HG02588 (cell line): ENCODE measurements around the gene FBLL1.
"Not testable (repeated sequence)": the region's sequence is repeated elsewhere in the genome, so short reads cannot be mapped to it uniquely, and the experiment has no call there.

Source experiments
- ATAC-seq: cut with Tn5 transposase; IDR thresholded peaks from one replicate; pipeline ENCODE4 v1.9.1; 2021; ENCODE audit warnings: mild to moderate bottlenecking, moderate library complexity; ENCODE audit not compliant: unreplicated experiment

Gene FBLL1

GRCh38 chr5:168528521-168529373, at the start of gene FBLL1:
FBLL1 (plus strand) TSS chr5:168529305; CDS start chr5:168529505, 200 bp downstream.
- no peak for ATAC-seq

DNA sequence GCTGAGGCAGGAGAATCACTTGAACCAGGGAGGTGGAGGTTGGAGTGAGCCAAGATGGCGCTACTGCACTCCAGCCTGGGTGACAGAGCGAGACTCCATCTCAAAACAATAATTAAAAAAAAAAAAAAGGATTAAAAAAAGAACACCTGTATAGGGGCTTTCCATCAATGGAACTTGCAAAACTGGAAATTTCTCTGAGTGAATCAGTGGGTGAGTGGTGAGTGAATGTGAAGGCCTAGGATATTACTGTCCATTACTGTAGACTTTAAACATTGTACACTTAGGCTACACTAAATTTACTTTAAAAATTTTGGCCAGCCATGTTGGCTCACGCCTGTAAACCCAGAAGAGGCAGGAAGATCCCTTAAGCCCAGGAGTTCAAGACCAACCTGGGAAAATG, 48.5 kb upstream of the FBLL1 start:
- ATAC-seq: no peak

DNA sequence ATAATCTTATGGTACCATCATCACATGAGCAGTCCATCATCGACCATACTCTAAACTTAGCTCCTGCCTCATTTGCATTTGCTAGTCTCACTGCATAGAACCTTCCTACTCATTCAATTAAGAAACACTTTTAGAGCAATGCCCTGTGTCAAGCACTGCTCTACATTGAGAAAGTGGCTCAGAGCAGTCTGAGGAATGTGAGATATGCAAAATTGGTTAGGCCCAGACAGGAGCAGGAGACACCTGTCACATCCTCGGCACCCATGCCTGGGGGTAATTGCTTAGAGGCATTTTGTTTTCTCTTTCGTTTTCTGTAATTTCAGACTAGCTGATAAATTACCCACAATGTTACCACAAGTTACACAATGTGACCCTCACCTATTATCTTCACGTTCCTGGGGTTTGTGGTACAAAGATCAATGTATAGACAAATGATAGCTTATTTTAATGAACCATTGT, 47.7 kb upstream of the FBLL1 start:
- ATAC-seq: peak; percentile 93

- no peak for ATAC-seq
Measured at GRCh38 chr5:168482361-168482760, 46.7 kb upstream of the FBLL1 start.

DNA sequence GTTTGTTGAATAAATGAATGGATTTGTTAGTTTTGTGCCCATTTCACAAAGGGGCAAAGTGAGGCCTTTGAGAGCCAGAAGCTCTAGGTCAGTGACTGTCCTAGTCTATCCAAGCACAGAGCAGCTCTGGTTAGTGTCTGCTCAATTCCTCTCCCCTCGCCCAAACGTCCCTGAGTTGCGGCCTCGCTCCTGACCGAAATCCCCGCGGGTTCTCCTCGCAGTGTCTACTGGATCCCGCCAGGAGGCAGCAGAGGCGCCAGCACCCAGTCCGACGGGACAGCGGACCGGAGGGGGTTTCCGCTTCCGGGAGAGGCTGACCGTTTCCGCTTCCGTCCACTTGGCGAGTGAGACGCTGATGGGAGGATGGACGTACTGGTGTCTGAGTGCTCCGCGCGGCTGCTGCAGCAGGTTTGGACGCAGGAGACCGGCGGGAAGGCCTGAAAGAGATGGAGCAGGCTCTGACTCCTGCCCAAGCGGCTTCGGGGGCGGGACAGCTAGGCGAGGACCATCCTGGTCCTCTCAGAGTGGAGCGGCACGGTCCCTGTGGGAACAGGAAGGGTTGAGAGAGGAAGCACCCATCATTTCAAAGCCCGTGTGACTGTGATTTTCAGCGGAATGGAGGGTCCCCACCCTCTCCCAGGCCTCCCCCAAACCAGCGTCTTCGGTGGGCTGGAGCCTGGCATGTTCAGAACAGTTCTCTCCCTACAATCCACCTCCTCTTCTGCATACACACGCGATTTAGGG, 42.8 kb upstream of the FBLL1 start, which contains the start of gene RARS1:
RARS1 (plus strand) TSS at position 336 of the 744 bp plus-strand sequence; CDS start at position 364, 28 bp downstream.
- ATAC-seq: peak; percentile 85

DNA sequence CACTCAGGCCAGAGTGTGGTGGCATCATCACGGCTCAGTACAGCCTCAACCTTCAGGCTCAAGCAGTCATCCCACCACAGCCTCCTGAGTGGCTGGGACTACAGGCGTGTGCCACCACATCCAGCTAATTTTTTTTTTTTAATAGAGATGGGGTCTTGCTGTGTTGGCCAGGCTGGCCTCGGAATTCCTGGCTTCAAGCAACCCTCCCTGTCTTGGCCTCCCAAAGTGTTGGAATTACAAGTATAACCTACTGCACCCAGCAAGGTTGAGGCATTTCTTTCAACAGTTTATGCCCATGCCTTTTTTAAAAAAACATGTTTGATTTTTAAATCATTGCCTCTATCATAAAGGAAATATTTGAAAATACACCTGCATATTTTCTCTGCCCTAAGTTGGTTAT, 40.0 kb upstream of the FBLL1 start:
- ATAC-seq: no peak

- no peak for ATAC-seq
Measured at GRCh38 chr5:168494057-168494555, 35.0 kb upstream of the FBLL1 start.

DNA sequence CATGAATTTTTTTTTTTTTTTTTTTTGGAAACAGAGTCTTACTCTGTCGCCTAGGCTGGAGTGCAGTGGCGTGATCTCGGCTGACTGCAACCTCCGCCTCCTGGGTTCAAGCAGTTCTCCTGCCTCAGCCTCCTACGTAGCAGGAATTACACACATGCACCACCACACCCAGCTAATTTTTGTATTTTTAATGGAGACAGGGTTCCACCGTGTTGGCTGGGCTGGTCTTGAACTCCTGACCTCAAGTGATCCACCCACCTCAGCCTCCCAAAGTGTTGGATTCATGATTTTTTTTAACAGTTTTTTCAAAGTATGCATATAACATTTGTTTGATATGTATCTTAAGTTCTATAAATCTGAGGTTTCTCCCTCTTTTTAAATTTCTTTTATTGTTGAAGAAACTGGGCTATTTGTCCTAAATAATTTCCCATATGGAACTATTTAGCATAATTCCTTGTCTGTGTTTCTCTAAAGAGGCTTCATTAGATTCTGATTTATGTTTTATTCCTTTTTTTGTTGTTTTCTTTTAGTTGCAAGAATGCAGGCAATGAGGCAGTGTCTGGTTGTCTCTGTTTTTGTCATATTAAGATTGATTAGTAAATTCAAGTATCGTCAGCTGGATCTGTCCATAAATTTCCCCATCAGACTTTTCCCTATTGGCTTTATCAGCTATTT, 26.4 kb upstream of the FBLL1 start:
- no peak for ATAC-seq

- no peak for ATAC-seq
Measured at GRCh38 chr5:168513861-168514428, 15.2 kb upstream of the FBLL1 start.

DNA sequence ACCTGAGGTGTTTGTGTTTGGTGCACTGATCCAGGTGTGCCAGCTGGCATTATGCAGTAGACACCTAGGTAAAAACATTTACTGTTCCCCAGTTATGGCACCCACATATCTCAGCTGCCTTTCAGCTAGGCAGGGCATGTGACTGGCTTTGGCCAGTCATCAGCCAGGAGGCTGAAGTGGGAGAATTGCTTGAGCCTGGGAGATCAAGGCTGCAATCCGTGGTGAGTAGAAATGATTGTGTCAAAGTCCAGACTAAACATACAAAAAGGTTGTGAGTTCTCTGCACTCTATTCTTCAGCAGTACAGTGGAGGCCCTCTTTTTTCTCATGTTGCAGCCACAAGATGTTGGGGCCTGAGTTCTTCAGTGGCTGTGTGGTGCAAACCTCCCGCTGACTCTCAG, 3.2 kb upstream of the FBLL1 start:
- ATAC-seq: no peak

DNA sequence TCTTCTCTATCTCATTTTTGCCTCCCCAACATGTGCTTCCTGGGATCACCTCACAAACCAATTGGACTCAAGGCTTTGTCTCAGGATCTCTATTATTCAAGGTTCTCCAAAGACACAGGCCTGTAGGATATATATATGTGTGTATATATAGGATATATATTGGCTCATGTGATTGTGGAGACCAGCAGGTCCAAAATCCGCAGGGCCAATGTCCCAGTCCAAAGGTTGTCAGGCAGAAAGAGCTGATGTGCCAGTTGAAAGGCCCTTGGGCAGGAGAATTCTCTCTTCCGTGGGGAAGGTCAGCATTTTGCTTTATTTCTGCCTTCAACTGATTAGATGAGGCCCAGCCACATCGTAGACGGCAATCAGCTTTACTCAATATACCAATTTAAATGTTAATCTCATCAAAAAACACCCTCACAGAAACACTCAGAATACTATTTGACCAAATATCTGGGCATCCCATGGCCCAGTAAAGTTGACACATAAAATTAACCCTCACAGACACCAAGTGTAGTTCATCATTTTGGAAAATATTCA, 1.3 kb upstream of the FBLL1 start:
- no peak for ATAC-seq

- no peak for ATAC-seq
Measured at GRCh38 chr5:168529374-168530234, 499 bp downstream of the FBLL1 start.

- ATAC-seq: no peak
Measured at GRCh38 chr5:168530621-168531150, 1.6 kb downstream of the FBLL1 start.

GRCh38 chr5:168531191-168531590, 2.1 kb downstream of the FBLL1 start:
- no peak for ATAC-seq

DNA sequence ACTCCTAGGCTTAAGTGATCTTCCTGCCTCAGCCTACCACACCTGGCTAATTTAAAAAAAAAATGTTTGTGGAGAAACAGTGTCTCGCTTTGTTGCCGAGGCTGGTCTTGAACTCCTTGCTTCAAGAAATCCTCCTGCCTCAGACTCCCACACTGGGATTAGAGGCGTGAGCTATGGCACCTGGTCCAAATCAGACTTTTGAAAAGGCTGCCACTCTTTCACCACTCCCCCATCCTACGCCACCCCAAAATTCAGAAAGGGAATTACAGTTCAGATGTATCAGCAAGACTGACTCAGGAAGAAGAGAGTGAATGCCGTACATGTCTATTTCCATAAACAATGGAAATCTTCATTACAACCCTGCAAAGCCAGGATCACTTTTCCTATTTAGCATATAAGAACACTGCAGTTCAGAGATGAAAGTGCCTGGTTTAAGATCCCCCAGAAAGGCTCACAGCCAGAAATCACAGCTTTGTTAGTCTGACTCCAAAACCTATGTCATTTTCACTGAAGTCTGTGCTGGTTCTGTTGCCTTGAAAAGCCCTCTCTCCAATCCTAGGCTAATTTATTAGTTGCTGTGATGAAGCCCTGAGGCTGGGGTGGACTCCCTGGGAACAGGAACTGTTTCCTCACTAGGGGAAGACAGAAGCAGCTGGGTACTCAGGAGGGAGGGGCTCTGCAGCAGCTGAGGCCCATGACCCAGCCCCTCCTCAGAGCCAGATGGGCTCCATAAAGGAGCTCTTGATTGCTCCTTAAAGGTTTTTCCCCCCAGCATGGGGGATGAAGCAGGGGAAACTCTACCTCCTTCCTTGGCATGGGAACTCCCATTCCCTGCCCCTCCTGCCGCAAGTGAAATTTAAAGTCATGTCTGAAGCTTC, 3.1 kb downstream of the FBLL1 start:
- ATAC-seq: no peak

- not testable (repeated sequence) for ATAC-seq
Measured at GRCh38 chr5:168534351-168534750, 5.2 kb downstream of the FBLL1 start.

- no peak for ATAC-seq
Measured at GRCh38 chr5:168537176-168537575, 8.1 kb downstream of the FBLL1 start.

DNA sequence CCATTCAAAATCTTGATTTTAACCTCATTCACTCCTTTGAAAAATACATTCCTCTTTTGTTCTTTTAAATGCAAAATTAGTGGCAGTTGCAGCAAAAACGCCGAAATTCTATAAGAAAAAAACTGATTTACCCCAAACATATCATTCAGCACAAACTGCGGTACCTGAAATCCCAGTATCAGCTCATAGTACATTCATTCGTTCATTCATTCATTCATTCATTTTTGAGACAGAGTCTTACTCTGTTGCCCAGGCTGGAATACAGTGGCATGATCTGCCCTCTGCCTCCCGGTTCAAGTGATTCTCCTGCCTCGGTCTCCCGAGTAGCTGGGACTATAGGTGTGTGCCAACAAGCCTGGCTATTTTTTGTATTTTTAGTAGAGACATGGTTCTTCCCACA, 20.4 kb downstream of the FBLL1 start:
- no peak for ATAC-seq
